CD14-positive monocyte (primary cell): ENCODE data around the gene PARVB. TPM values are rescaled to one million over a fixed set of nuclear protein-coding genes. Genes with fewer than 3 reads are reported as not detected.

Experiments
- DNase-seq, 3 donors: peaks; one replicate each; pipeline ENCODE4 v3.0.0-alpha.2; 2011 to 2022
- H2AFZ ChIP-seq: 2 replicates; pipeline ENCODE4 v1.6.0; 2012; ENCODE audit warnings: mild to moderate bottlenecking, low read depth, low read length, inconsistent platforms; ENCODE audit not compliant: insufficient read depth, poor library complexity, severe bottlenecking
- H3K27ac ChIP-seq, 2 donors: 1 replicate in 1 of 2; 2 replicates in 1 of 2; pipeline ENCODE4 v1.5.1; 2012 to 2013; ENCODE audit warnings: low read length in 2 of 2, control low read depth in 1 of 2, inconsistent platforms in 1 of 2, low read depth in 1 of 2, mild to moderate bottlenecking in 1 of 2
- H3K27me3 ChIP-seq, 2 donors: one replicate each; pipeline versions ENCODE4 v1.6.0 to v1.6.1; 2011 to 2013; ENCODE audit warnings: low read length in 2 of 2; ENCODE audit not compliant: control insufficient read depth in 2 of 2, insufficient read depth in 2 of 2
- H3K36me3 ChIP-seq, 2 donors: replicated peaks in 1 of 2; 1 replicate in 1 of 2; 2 replicates in 1 of 2; pipeline versions ENCODE4 v1.5.1 to v1.6.1; 2012 to 2013; ENCODE audit warnings: low read length in 2 of 2, control low read depth in 1 of 2, inconsistent platforms in 1 of 2, mild to moderate bottlenecking in 1 of 2; ENCODE audit not compliant: insufficient read depth in 2 of 2, control insufficient read depth in 1 of 2
- H3K4me1 ChIP-seq, 2 donors: 1 replicate in 1 of 2; 2 replicates in 1 of 2; pipeline versions ENCODE4 v1.5.1 to v1.6.1; 2012 to 2013; ENCODE audit warnings: low read length in 2 of 2, control low read depth in 1 of 2, inconsistent platforms in 1 of 2, mild to moderate bottlenecking in 1 of 2, moderate library complexity in 1 of 2; ENCODE audit not compliant: insufficient read depth in 2 of 2, control insufficient read depth in 1 of 2
- H3K4me2 ChIP-seq: replicated peaks from 2 replicates; pipeline ENCODE3; 2012; ENCODE audit warnings: low read length, moderate library complexity, mild to moderate bottlenecking; ENCODE audit not compliant: poor library complexity, severe bottlenecking; ENCODE audit errors: extremely low read depth
- H3K4me3 ChIP-seq, 3 experiments: fragments of 200-600 bp in 1 of 3; sonication (generic) in 1 of 3; replicated peaks in 1 of 3; 1 replicate in 2 of 3; 2 replicates in 1 of 3; pipeline ENCODE4 v1.5.1; 2011 to 2013; ENCODE audit warnings: low read length in 3 of 3, mild to moderate bottlenecking in 3 of 3, control low read depth in 2 of 3, low read depth in 2 of 3, inconsistent platforms in 1 of 3, moderate library complexity in 1 of 3
- H3K79me2 ChIP-seq: 2 replicates; pipeline ENCODE4 v1.6.0; 2012; ENCODE audit warnings: mild to moderate bottlenecking, control low read depth, inconsistent platforms, low read length, moderate library complexity; ENCODE audit not compliant: insufficient read depth
- H3K9ac ChIP-seq: 2 replicates; pipeline ENCODE4 v1.6.0; 2017; ENCODE audit warnings: low read length, mild to moderate bottlenecking; ENCODE audit not compliant: insufficient read depth, poor library complexity, severe bottlenecking
- H3K9me3 ChIP-seq, 2 donors: replicated peaks in 1 of 2; 1 replicate in 1 of 2; 2 replicates in 1 of 2; pipeline versions ENCODE4 v1.5.1 to v1.6.1; 2012 to 2013; ENCODE audit warnings: low read length in 2 of 2, control low read depth in 1 of 2; ENCODE audit not compliant: control insufficient read depth in 1 of 2, insufficient read depth in 1 of 2
- H4K20me1 ChIP-seq: 2 replicates; pipeline ENCODE4 v1.6.0; 2012; ENCODE audit warnings: mild to moderate bottlenecking, low read length, control low read depth, moderate library complexity; ENCODE audit not compliant: insufficient read depth
- H3K27ac Mint-ChIP-seq, 7 donors: one replicate each; pipeline ENCODE4 v1.8.0; 2020; ENCODE audit warnings: mild to moderate bottlenecking in 7 of 7, mixed read lengths in 7 of 7, moderate library complexity in 6 of 7, inconsistent platforms in 2 of 7
- H3K27me3 Mint-ChIP-seq, 3 donors: one replicate each; pipeline ENCODE4 v1.8.0; 2021 to 2022; ENCODE audit warnings: low read depth in 3 of 3, mild to moderate bottlenecking in 3 of 3, mixed read lengths in 3 of 3, moderate library complexity in 3 of 3, inconsistent platforms in 1 of 3
- H3K36me3 Mint-ChIP-seq, 2 donors: one replicate each; pipeline ENCODE4 v1.8.0; 2020; ENCODE audit warnings: mixed read lengths in 2 of 2, inconsistent platforms in 1 of 2, mild to moderate bottlenecking in 1 of 2
- H3K4me1 Mint-ChIP-seq: one replicate; pipeline ENCODE4 v1.8.0; 2020; ENCODE audit warnings: mild to moderate bottlenecking, mixed read lengths
- H3K4me3 Mint-ChIP-seq, 2 donors: one replicate each; pipeline ENCODE4 v1.8.0; 2020; ENCODE audit warnings: mild to moderate bottlenecking in 2 of 2, mixed read lengths in 2 of 2, moderate library complexity in 1 of 2
- H3K9me3 Mint-ChIP-seq, 7 donors: one replicate each; pipeline ENCODE4 v1.8.0; 2020 to 2022; ENCODE audit warnings: mixed read lengths in 7 of 7, mild to moderate bottlenecking in 6 of 7, moderate library complexity in 6 of 7, inconsistent platforms in 2 of 7
- WGBS: methylation state at CpG from one replicate; pipeline ENCODE4 v1.1.5; 2013; ENCODE audit warnings: missing lambda C conversion rate; ENCODE audit not compliant: insufficient coverage; 5-methylcytosine and 5-hydroxymethylcytosine counted together
- intact Hi-C, 2 donors: fragments of 100-400 bp; cut with micrococcal nuclease; formaldehyde crosslinking; loops; one replicate each; pipeline versions ENCODE4 v1.15.0 to v1.15.1; 2023
- polyA plus RNA-seq, 3 donors: library from polyadenylated mRNA; depleted of rRNA in 1 of 3; unstranded in 2 of 3; stranded (reverse) in 1 of 3; fragments of 300-500 nt in 2 of 3; fragments of >200 nt in 1 of 3; fragmentation: Illumina TruSeq in 2 of 3; gene quantifications; 1 replicate in 2 of 3; 2 replicates in 1 of 3; pipeline ENCODE4 v1.2.3, GENCODE V29; 2012 to 2021
- TF ChIP-seq, protein P1 (sequence below): fragments of 200-600 bp; IDR thresholded peaks from one replicate; pipeline ENCODE4 v1.8.0; 2022; ENCODE audit warnings: antibody characterized with exemption, mild to moderate bottlenecking

The PARVB gene
- polyA plus RNA-seq, 3 donors = 13.4 to 38.5 (median 17.9) TPM

- H3K9me3 Mint-ChIP-seq = peaks cover 0 to 2% (median 0%) of the 10 kb centered on the region in 7 donors
- intact Hi-C loops = no loop called here
- H3K9me3 ChIP-seq = no peaks in the 10 kb centered on the region
- H3K4me2 ChIP-seq = no peak overlapping the region
- WGBS = 90% methylated on average over 5 of the region's 10 CpGs
- H4K20me1 ChIP-seq = no peaks in the 10 kb centered on the region
- no peak overlapping the region for H3K9ac ChIP-seq
- no peak overlapping the region for H3K27ac ChIP-seq
- no peak overlapping the region for H2AFZ ChIP-seq
- no peak overlapping the region for H3K27ac Mint-ChIP-seq
- peaks cover 9 to 35% of the 10 kb centered on the region in 2 donors for H3K36me3 ChIP-seq
- peaks cover 0 to 2% (median 1%) of the 10 kb centered on the region in 3 donors for H3K27me3 Mint-ChIP-seq
- no peaks in the 10 kb centered on the region for H3K4me1 ChIP-seq
- DNase-seq = no peak
- H3K27me3 ChIP-seq = no peaks in the 10 kb centered on the region
- H3K4me1 Mint-ChIP-seq = no peaks in the 10 kb centered on the region
- peaks cover 51 to 52% of the 10 kb centered on the region in 2 donors for H3K36me3 Mint-ChIP-seq
- no peak overlapping the region for H3K4me3 Mint-ChIP-seq
- H3K79me2 ChIP-seq = no peaks in the 10 kb centered on the region
- H3K4me3 ChIP-seq = no peak overlapping the region
- TF ChIP-seq, protein P1, sequence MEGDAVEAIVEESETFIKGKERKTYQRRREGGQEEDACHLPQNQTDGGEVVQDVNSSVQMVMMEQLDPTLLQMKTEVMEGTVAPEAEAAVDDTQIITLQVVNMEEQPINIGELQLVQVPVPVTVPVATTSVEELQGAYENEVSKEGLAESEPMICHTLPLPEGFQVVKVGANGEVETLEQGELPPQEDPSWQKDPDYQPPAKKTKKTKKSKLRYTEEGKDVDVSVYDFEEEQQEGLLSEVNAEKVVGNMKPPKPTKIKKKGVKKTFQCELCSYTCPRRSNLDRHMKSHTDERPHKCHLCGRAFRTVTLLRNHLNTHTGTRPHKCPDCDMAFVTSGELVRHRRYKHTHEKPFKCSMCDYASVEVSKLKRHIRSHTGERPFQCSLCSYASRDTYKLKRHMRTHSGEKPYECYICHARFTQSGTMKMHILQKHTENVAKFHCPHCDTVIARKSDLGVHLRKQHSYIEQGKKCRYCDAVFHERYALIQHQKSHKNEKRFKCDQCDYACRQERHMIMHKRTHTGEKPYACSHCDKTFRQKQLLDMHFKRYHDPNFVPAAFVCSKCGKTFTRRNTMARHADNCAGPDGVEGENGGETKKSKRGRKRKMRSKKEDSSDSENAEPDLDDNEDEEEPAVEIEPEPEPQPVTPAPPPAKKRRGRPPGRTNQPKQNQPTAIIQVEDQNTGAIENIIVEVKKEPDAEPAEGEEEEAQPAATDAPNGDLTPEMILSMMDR = no peak
Measured at GRCh38 chr22:44153710-44154109, 129.6 kb downstream of the PARVB start.

- Mint-ChIP-seq H3K27me3 (peaks cover 0 to 2% (median 1%) of the 10 kb centered on the region in 3 donors), H3K27ac (no peak overlapping the region), H3K4me1 (peaks cover 2% of the 10 kb centered on the region), H3K9me3 (peaks cover 0 to 2% (median 0%) of the 10 kb centered on the region in 7 donors), H3K4me3 (no peak overlapping the region), H3K36me3 (peaks cover 52 to 53% of the 10 kb centered on the region in 2 donors)
- no peak for DNase-seq
- intact Hi-C loops = no loop called here
- Histone ChIP-seq H3K4me1 (no peaks in the 10 kb centered on the region), H2AFZ (no peak overlapping the region), H3K9me3 (no peaks in the 10 kb centered on the region), H4K20me1 (no peaks in the 10 kb centered on the region), H3K4me2 (no peak overlapping the region), H3K79me2 (no peaks in the 10 kb centered on the region), H3K4me3 (no peak overlapping the region), H3K9ac (no peak overlapping the region), H3K36me3 (peaks cover 11 to 34% of the 10 kb centered on the region in 2 donors), H3K27ac (no peak overlapping the region), H3K27me3 (no peaks in the 10 kb centered on the region)
- 20% methylated on average over 2 of the region's 2 CpGs for WGBS
- TF ChIP-seq, protein P1 = no peak
Measured at GRCh38 chr22:44154436-44154942, 130.4 kb downstream of the PARVB start.
